Natural killer cell (primary cell): Measurements from ENCODE around the gene ANGEL1. TPM values are rescaled to one million over a fixed set of nuclear protein-coding genes. Genes with fewer than 3 reads are reported as not detected.

ENCODE experiments used
- ATAC-seq, 3 donors: fragments of 150-1000 bp in 2 of 3; fragments of 200-7000 bp in 1 of 3; cut with Tn5 transposase; 1 replicate in 1 of 3; 2 replicates in 2 of 3; pipeline ENCODE4 v1.10.0; 2021; ENCODE audit warnings: mild to moderate bottlenecking in 2 of 3, moderate library complexity in 2 of 3
- DNase-seq, 2 donors: peaks; one replicate each; pipeline versions ENCODE4 v3.0.0 to v3.0.0-alpha.2; 2013 to 2021; ENCODE audit warnings: mixed read lengths in 1 of 2
- H3K27ac ChIP-seq: one replicate; pipeline ENCODE4 v1.5.1; 2013; ENCODE audit warnings: mild to moderate bottlenecking, low read length
- H3K27me3 ChIP-seq: one replicate; pipeline ENCODE4 v1.6.1; 2013; ENCODE audit warnings: low read length; ENCODE audit not compliant: control insufficient read depth, insufficient read depth
- H3K36me3 ChIP-seq: one replicate; pipeline ENCODE4 v1.6.1; 2013; ENCODE audit warnings: low read length; ENCODE audit not compliant: control insufficient read depth, insufficient read depth
- H3K4me1 ChIP-seq: one replicate; pipeline ENCODE4 v1.6.1; 2013; ENCODE audit warnings: low read length; ENCODE audit not compliant: control insufficient read depth, insufficient read depth
- H3K4me3 ChIP-seq: one replicate; pipeline ENCODE4 v1.5.1; 2013; ENCODE audit warnings: low read length
- H3K9me3 ChIP-seq: one replicate; pipeline ENCODE4 v1.6.1; 2013; ENCODE audit warnings: low read length; ENCODE audit not compliant: control insufficient read depth, insufficient read depth
- H3K27ac Mint-ChIP-seq, 2 donors: one replicate each; pipeline ENCODE4 v1.8.0; 2022; ENCODE audit warnings: mild to moderate bottlenecking in 2 of 2, mixed read lengths in 2 of 2, moderate library complexity in 1 of 2
- H3K27me3 Mint-ChIP-seq, 2 donors: one replicate each; pipeline ENCODE4 v1.8.0; 2022; ENCODE audit warnings: low read depth in 2 of 2, mixed read lengths in 2 of 2
- H3K36me3 Mint-ChIP-seq: one replicate; pipeline ENCODE4 v1.8.0; 2022; ENCODE audit warnings: mixed read lengths
- H3K4me1 Mint-ChIP-seq, 2 donors: one replicate each; pipeline ENCODE4 v1.8.0; 2022; ENCODE audit warnings: mixed read lengths in 2 of 2
- H3K4me3 Mint-ChIP-seq: one replicate; pipeline ENCODE4 v1.8.0; 2022; ENCODE audit warnings: mild to moderate bottlenecking, moderate library complexity, mixed read lengths
- H3K9me3 Mint-ChIP-seq, 2 donors: one replicate each; pipeline ENCODE4 v1.8.0; 2022; ENCODE audit warnings: mixed read lengths in 2 of 2
- WGBS: methylation state at CpG from one replicate; pipeline ENCODE4 v1.1.7; 2013; ENCODE audit warnings: missing lambda C conversion rate; ENCODE audit not compliant: insufficient coverage; 5-methylcytosine and 5-hydroxymethylcytosine counted together
- intact Hi-C: fragments of 100-400 bp; cut with micrococcal nuclease; formaldehyde crosslinking; loops from one replicate; pipeline ENCODE4 v1.14.2; 2022
- total RNA-seq, 4 donors: library from RNA; stranded (reverse); fragments of 120-200 nt in 1 of 4; gene quantifications; one replicate each; pipeline versions ENCODE4 v1.2.3 to v1.2.4, GENCODE V29; 2013 to 2022
- TF ChIP-seq, protein P1 (sequence below): fragments of 200-600 bp; IDR thresholded peaks from one replicate; pipeline ENCODE4 v1.8.0; 2022; ENCODE audit warnings: antibody characterized with exemption

The ANGEL1 gene
- total RNA-seq, 3 donors from 2014 or later (not counting 1 experiment from before 2014, with no cell fraction given), result 12.2 to 20.2 (median 17.2) TPM

DNA sequence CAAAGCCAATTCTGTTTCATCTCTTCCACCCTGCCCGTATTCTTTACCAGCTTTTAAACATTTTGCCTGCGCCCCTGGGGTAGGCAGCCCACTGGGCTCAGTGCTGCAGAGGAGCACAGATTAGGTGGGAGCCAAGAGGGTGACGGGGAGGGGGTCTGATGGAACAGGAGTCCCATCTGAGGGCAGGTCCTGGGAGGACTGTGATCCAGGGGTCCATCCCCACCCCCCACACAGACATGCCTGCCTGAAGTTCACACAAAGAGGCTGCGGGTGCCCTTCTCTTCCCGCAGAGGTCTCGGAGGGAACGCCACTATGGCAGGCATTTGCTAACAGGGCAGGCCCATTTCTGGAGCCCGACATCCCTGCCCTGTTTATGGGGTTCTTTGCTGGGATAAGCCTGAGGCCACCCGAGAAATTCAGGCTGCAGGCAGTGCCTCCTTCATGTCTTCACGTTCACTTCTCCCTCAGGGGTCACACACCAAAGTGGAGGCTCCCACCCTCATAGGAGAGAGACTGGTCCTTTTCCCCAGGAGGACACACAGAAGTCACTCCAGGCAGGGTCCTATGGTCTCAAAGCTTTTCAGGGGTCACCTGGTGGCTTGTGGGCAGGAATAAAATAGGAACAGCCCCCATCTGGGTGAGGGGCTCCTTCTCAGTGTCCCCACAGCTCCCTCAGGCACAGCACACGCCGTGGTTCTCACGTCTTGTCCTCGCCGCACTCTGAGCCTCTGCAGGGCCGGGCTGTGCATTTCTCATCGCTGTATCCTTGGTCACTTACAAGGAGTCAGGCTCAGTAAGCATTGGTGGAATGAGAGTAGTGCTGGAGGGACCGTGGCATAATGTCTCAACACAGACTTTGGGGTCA is 38.5 kb downstream of the ANGEL1 start:
- WGBS, result 94% methylated on average over 18 of the region's 18 CpGs
- H3K4me1 Mint-ChIP-seq, result peaks cover 0 to 10% of the 10 kb centered on the region in 2 donors
- H3K27ac Mint-ChIP-seq, result peak overlapping the region in 1 of 2 donors; percentile 29

DNA sequence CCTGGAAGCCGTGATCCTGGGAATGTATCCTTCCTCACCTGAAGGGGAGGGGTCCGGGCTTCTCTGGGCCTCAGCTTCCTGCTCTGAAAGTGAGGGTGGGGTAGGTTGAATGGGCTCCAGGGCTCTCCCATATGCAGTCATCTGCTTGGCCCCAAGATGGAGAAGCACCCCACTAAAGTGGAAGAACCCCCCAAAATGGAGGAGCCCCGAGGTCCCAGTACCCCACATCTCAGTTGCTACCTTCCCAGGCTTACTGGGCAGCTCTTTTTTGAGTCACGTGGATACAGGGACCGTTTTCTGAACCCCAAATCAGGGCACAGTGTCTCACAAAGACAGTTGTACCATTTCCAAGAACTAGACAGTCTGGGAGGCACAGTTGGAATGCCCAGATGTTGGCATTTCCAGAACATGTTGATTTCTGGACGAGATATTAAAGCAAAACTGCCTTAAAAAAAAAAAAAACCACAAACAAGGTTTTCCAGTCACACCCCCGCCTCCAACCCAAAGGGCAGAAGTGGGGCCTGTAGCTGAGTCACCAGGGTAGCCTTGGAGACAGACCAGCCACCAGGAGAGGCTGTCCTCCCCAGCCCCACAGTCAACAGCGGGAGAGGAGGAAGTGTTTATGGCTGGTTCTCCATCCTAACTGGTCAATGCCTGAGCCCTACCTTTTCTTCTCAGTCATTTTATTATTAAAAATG is 39.3 kb downstream of the ANGEL1 start:
- H3K9me3 ChIP-seq, result no peaks in the 10 kb centered on the region
- DNase-seq, result no peak
- Mint-ChIP-seq H3K27ac (peak overlapping the region in 1 of 2 donors; percentile 29), H3K4me1 (peaks cover 0 to 18% of the 10 kb centered on the region in 2 donors), H3K27me3 (no peaks in the 10 kb centered on the region), H3K36me3 (no peaks in the 10 kb centered on the region), H3K4me3 (no peak overlapping the region), H3K9me3 (no peaks in the 10 kb centered on the region)
- intact Hi-C loops, result no loop called here
- H3K4me3 ChIP-seq, result no peak overlapping the region
- H3K27me3 ChIP-seq, result no peaks in the 10 kb centered on the region
- WGBS, result 45% methylated on average over 7 of the region's 8 CpGs
- H3K4me1 ChIP-seq, result peaks cover 34% of the 10 kb centered on the region
- ATAC-seq, result peak in 2 of 3 donors; percentile 57 to 68
- TF ChIP-seq, protein P1, sequence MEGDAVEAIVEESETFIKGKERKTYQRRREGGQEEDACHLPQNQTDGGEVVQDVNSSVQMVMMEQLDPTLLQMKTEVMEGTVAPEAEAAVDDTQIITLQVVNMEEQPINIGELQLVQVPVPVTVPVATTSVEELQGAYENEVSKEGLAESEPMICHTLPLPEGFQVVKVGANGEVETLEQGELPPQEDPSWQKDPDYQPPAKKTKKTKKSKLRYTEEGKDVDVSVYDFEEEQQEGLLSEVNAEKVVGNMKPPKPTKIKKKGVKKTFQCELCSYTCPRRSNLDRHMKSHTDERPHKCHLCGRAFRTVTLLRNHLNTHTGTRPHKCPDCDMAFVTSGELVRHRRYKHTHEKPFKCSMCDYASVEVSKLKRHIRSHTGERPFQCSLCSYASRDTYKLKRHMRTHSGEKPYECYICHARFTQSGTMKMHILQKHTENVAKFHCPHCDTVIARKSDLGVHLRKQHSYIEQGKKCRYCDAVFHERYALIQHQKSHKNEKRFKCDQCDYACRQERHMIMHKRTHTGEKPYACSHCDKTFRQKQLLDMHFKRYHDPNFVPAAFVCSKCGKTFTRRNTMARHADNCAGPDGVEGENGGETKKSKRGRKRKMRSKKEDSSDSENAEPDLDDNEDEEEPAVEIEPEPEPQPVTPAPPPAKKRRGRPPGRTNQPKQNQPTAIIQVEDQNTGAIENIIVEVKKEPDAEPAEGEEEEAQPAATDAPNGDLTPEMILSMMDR, result no peak
- no peaks in the 10 kb centered on the region for H3K36me3 ChIP-seq
- no peak overlapping the region for H3K27ac ChIP-seq

More for the DNA sequence above, 38.5 kb downstream of the ANGEL1 start:
- Histone ChIP-seq H3K27ac (no peak overlapping the region), H3K4me1 (peaks cover 26% of the 10 kb centered on the region), H3K27me3 (no peaks in the 10 kb centered on the region), H3K36me3 (no peaks in the 10 kb centered on the region), H3K4me3 (no peak overlapping the region), H3K9me3 (no peaks in the 10 kb centered on the region)
- intact Hi-C loops, result no loop called here
- TF ChIP-seq, protein P1, result no peak
- Mint-ChIP-seq H3K27me3 (no peaks in the 10 kb centered on the region), H3K4me3 (no peak overlapping the region), H3K9me3 (no peaks in the 10 kb centered on the region), H3K36me3 (no peaks in the 10 kb centered on the region)
- ATAC-seq, result no peak
- no peak for DNase-seq

DNA sequence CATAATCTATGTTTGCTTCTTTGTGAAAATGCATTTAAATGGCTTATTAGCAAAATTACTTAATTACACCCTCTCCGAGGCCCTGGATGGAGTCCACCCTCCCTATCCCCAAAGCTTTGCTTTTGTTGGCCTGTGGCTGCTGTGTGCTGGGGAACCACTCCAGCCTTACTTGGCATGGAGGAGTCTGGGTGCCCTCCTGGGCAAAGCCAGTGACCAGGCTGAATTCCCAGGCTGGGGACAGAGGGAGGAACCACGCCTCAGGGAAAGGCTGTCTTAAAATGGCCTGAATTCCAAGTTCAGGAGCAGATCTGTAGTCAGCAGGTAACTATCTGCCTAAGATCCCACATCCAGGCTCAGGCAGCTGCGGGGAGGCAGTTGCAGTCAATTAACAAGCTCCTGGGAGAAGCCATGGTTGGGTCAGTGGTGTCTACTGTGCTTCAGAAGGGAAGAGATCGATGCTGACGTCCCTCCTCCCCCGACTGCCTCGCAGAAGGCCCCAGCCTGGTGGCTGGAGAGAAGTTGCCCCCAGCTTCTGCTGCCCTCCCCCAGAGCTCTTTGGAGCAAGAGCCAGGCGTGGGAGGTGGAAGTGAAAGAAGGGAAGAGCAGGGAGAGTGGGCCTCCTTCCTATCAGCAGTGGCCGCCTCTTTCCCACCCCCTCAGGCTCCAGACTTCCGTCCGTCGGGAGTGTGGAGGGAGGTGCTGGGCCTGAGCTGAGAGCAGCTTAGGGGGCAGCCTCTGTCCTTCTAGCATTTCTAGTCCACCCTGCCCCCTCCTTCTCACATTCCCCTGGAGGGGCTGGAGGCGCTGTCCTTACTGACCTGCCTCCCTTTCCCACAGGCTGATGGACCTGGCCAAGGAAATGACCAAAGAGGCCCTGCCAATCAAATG is 40.1 kb downstream of the ANGEL1 start:
- H3K4me1 ChIP-seq, result peaks cover 42% of the 10 kb centered on the region
- TF ChIP-seq, protein P1, result no peak
- intact Hi-C loops, result no loop called here
- no peak overlapping the region for H3K4me3 ChIP-seq
- Mint-ChIP-seq H3K27me3 (no peaks in the 10 kb centered on the region), H3K4me1 (peaks cover 0 to 25% of the 10 kb centered on the region in 2 donors), H3K36me3 (no peaks in the 10 kb centered on the region), H3K4me3 (no peak overlapping the region), H3K27ac (no peak overlapping the region), H3K9me3 (no peaks in the 10 kb centered on the region)
- no peaks in the 10 kb centered on the region for H3K36me3 ChIP-seq
- no peaks in the 10 kb centered on the region for H3K27me3 ChIP-seq
- 81% methylated on average over 11 of the region's 13 CpGs for WGBS
- no peak overlapping the region for H3K27ac ChIP-seq
- ATAC-seq (no peak), DNase-seq (no peak)
- H3K9me3 ChIP-seq, result no peaks in the 10 kb centered on the region
